Suprapubic skin (tissue), 4 donors: ENCODE results near the gene CSNK2A2. TPM values are rescaled to one million over a fixed set of nuclear protein-coding genes. Genes with fewer than 3 reads are reported as not detected.

Experiments used
- DNase-seq, 2 donors: peaks; one replicate each; pipeline ENCODE4 v3.0.0-alpha.2; 2019; ENCODE audit warnings: low spot score in 2 of 2
- H3K27ac ChIP-seq: fragments of 200-600 bp; sonication (generic); one replicate; pipeline ENCODE4 v1.5.1; 2019
- H3K27me3 ChIP-seq: fragments of 200-600 bp; sonication (generic); one replicate; pipeline ENCODE4 v1.5.1; 2019
- H3K36me3 ChIP-seq: fragments of 200-600 bp; sonication (generic); one replicate; pipeline ENCODE4 v1.5.1; 2019
- H3K4me1 ChIP-seq: fragments of 200-600 bp; sonication (generic); one replicate; pipeline ENCODE4 v1.5.1; 2019
- H3K4me3 ChIP-seq: fragments of 200-600 bp; sonication (generic); one replicate; pipeline ENCODE4 v1.5.1; 2019; ENCODE audit warnings: mild to moderate bottlenecking
- H3K9me3 ChIP-seq: fragments of 200-600 bp; sonication (generic); one replicate; pipeline ENCODE4 v1.5.1; 2019
- EP300 ChIP-seq: sonication (generic); formaldehyde crosslinking; IDR thresholded peaks from one replicate; pipeline ENCODE4 v1.6.1; 2017; ENCODE audit warnings: antibody characterized with exemption
- POLR2A ChIP-seq, 2 donors: fragments of 450-650 bp; IDR thresholded peaks; one replicate each; pipeline ENCODE4 v1.6.1; 2017; ENCODE audit warnings: antibody characterized with exemption in 2 of 2, mild to moderate bottlenecking in 2 of 2, moderate library complexity in 2 of 2
- POLR2AphosphoS5 ChIP-seq, 3 donors: sonication (generic); formaldehyde crosslinking; IDR thresholded peaks; one replicate each; pipeline ENCODE4 v1.6.1; 2017; ENCODE audit warnings: antibody characterized with exemption in 3 of 3
- WGBS: methylation state at CpG from one replicate; pipeline ENCODE4 v1.1.5; 2018; 5-methylcytosine and 5-hydroxymethylcytosine counted together
- total RNA-seq, 4 donors: library from RNA; depleted of rRNA; stranded (reverse); fragments of >200 nt; gene quantifications; one replicate each; pipeline ENCODE4 v1.1.0, GENCODE V29; 2016
- TF ChIP-seq, protein P1 (sequence below), 2 donors: fragments of 200-600 bp in 1 of 2; fragments of 450-650 bp in 1 of 2; sonication (generic) in 1 of 2; IDR thresholded peaks; one replicate each; pipeline ENCODE4 v1.5.1; 2016 to 2019; ENCODE audit warnings: antibody characterized with exemption in 2 of 2, mild to moderate bottlenecking in 1 of 2, moderate library complexity in 1 of 2

Gene CSNK2A2
- total RNA-seq, 4 donors from 2014 or later = 53.3 to 112 (median 70.0) TPM

DNA sequence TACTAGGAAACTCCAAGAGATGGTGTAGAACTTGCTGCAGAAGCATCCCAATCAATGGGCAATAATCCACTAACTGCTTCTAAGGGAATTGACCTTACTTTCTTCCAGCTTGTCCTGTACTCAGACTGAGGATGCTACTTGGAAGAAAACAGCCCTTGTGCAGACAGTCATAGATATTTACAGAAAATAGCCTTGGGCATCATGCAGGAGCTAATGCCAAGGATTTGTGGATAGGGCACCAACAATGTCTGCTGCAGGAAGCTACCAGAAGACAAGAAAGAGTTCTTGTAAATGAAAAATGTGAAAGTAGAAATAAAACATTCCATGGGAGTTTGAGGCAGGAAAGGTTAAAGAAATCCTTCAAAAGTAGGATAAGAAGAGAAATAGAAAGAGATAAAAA lies 21.5 kb upstream of the CSNK2A2 start:
- TF ChIP-seq POLR2AphosphoS5 (IDR thresholded peaks at IDR 0.05) (no peak), EP300 (no peak), POLR2A (IDR thresholded peaks at IDR 0.05) (no peak)
- TF ChIP-seq, protein P1, sequence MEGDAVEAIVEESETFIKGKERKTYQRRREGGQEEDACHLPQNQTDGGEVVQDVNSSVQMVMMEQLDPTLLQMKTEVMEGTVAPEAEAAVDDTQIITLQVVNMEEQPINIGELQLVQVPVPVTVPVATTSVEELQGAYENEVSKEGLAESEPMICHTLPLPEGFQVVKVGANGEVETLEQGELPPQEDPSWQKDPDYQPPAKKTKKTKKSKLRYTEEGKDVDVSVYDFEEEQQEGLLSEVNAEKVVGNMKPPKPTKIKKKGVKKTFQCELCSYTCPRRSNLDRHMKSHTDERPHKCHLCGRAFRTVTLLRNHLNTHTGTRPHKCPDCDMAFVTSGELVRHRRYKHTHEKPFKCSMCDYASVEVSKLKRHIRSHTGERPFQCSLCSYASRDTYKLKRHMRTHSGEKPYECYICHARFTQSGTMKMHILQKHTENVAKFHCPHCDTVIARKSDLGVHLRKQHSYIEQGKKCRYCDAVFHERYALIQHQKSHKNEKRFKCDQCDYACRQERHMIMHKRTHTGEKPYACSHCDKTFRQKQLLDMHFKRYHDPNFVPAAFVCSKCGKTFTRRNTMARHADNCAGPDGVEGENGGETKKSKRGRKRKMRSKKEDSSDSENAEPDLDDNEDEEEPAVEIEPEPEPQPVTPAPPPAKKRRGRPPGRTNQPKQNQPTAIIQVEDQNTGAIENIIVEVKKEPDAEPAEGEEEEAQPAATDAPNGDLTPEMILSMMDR (IDR thresholded peaks at IDR 0.05) = no peak
- Histone ChIP-seq H3K36me3 (no peaks in the 10 kb centered on the region), H3K9me3 (no peaks in the 10 kb centered on the region), H3K4me3 (no peak overlapping the region), H3K27me3 (no peaks in the 10 kb centered on the region), H3K27ac (no peak overlapping the region), H3K4me1 (peaks cover 3% of the 10 kb centered on the region)
- no peak for DNase-seq

DNA sequence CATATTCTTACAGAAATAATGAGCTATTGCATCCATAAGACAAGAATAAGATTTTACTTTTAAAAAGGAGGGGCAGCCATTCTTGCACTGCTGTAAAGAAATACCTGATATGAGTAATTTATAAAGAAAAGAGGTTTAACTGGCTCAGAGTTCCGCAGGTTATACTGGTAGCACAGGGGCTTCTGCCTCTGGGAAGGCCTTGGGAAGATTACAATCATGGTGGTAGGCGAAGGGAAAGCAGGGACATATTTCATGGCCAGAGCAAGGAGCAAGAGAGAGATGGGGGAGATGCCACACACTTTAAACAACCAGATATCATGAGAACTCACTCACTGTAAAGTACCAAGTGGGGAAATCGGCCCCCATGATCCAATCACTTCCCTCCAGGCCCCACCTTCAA lies 20.9 kb upstream of the CSNK2A2 start:
- no peaks in the 10 kb centered on the region for H3K27me3 ChIP-seq
- TF ChIP-seq EP300 (no peak), POLR2A (IDR thresholded peaks at IDR 0.05) (no peak), POLR2AphosphoS5 (IDR thresholded peaks at IDR 0.05) (no peak)
- TF ChIP-seq, protein P1 (IDR thresholded peaks at IDR 0.05) = no peak
- H3K9me3 ChIP-seq = no peaks in the 10 kb centered on the region
- WGBS = 53% methylated on average over 3 of the region's 3 CpGs
- H3K4me1 ChIP-seq = peaks cover 3% of the 10 kb centered on the region
- no peak overlapping the region for H3K4me3 ChIP-seq
- H3K27ac ChIP-seq = no peak overlapping the region
- DNase-seq = no peak
- H3K36me3 ChIP-seq = no peaks in the 10 kb centered on the region

- peaks cover 3% of the 10 kb centered on the region for H3K4me1 ChIP-seq
- H3K9me3 ChIP-seq = no peaks in the 10 kb centered on the region
- no peaks in the 10 kb centered on the region for H3K36me3 ChIP-seq
- DNase-seq = no peak
- 48% methylated on average over 2 of the region's 2 CpGs for WGBS
- no peak overlapping the region for H3K4me3 ChIP-seq
- no peaks in the 10 kb centered on the region for H3K27me3 ChIP-seq
- TF ChIP-seq, protein P1 (IDR thresholded peaks at IDR 0.05) = no peak
- TF ChIP-seq EP300 (no peak), POLR2A (IDR thresholded peaks at IDR 0.05) (no peak), POLR2AphosphoS5 (IDR thresholded peaks at IDR 0.05) (no peak)
- H3K27ac ChIP-seq = no peak overlapping the region
Observed at GRCh38 chr16:58217311-58217925, 19.5 kb upstream of the CSNK2A2 start.

DNA sequence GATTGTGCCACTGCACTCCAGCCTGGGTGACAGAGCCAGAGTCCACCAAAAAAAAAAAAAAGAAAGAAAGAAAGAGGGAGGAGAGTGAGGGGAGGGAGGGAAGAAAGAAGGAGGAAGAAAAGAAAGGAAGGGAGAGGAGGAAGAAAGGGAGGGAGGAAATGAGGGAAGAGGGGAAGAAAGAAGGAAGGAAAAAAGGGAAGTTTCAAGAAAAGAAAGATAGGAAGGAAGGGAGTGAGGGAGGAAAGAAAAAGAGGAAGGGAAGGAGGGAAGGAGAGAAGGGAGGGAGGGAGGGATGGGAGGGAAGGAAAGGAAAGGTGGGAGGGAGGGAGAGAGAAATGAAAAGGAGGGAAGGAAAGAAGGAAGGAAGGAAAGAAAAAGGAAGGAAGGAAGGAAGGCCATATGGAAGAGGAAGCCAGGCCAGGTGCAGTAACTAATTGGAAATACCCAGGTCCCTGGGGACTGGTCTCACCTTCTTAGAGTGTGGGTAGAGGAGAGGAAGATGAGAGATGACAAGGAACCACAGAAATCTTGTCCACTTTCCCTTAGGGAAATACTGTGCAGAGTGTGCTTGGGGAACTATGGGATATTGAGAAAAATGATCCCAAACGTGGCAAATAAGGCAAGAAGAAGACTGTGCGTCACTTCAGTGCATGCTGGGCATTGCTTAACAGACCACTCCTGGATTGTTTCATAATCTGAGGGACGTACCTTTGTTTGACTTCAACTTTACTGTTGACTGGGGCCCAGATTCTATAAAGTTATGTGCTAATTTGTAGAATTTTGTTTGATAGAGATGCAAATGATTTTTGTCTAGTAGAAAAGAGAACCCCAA lies 15.1 kb upstream of the CSNK2A2 start:
- no peaks in the 10 kb centered on the region for H3K9me3 ChIP-seq
- H3K36me3 ChIP-seq = no peaks in the 10 kb centered on the region
- no peak for DNase-seq
- H3K27me3 ChIP-seq = no peaks in the 10 kb centered on the region
- no peaks in the 10 kb centered on the region for H3K4me1 ChIP-seq
- 62% methylated on average over 3 of the region's 3 CpGs for whole genome bisulfite sequencing
- no peak overlapping the region for H3K4me3 ChIP-seq
- no peak overlapping the region for H3K27ac ChIP-seq
- TF ChIP-seq POLR2AphosphoS5 (IDR thresholded peaks at IDR 0.05) = no peak
- no peak for TF ChIP-seq EP300
- no peak for TF ChIP-seq POLR2A (IDR thresholded peaks at IDR 0.05)
- TF ChIP-seq, protein P1 (IDR thresholded peaks at IDR 0.05) = no peak

- DNase-seq = no peak
- H3K27me3 ChIP-seq = no peaks in the 10 kb centered on the region
- H3K4me3 ChIP-seq = no peak overlapping the region
- no peak for TF ChIP-seq POLR2A (IDR thresholded peaks at IDR 0.05)
- TF ChIP-seq EP300 = no peak
- TF ChIP-seq POLR2AphosphoS5 (IDR thresholded peaks at IDR 0.05) = no peak
- TF ChIP-seq, protein P1 (IDR thresholded peaks at IDR 0.05) = no peak
- no peaks in the 10 kb centered on the region for H3K4me1 ChIP-seq
- H3K27ac ChIP-seq = no peak overlapping the region
- H3K36me3 ChIP-seq = no peaks in the 10 kb centered on the region
- H3K9me3 ChIP-seq = no peaks in the 10 kb centered on the region
- 61% methylated on average over 3 of the region's 3 CpGs for WGBS
Observed at GRCh38 chr16:58211846-58212245, 13.9 kb upstream of the CSNK2A2 start.
